Mucosa of gallbladder (tissue), 1 donor: ENCODE measurements around the gene RBM45. TPM values are rescaled to one million over a fixed set of nuclear protein-coding genes. Genes with fewer than 3 reads are reported as not detected.

Experiments used
- DNase-seq: peaks from one replicate; pipeline ENCODE4 v3.0.0-alpha.2; 2020; ENCODE audit warnings: low spot score
- total RNA-seq: library from RNA; stranded (reverse); gene quantifications from one replicate; pipeline ENCODE4 v1.2.1, GENCODE V29; 2021
- donor health status: DM: no; HTN: no; CAD: no.

RBM45 gene
- total RNA-seq, 1 donor from 2014 or later = 9.3 TPM

DNA sequence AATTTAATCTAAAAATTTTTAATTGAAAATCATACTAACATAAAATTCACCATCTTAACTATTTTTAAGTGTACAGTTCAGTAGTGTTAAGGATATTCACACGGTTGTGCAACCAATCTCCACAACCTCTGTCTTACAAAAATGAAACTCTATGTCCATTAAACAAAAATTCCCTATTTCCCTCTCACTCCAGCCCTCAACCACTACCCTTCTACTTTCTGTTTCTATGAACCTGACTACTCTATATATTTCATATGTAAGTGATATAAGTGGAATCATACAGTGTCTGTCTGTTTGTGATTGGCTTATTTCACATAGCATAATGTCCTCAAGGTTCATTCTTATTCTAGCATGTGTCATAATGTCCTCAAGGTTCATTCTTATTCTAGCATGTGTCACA lies 47.7 kb downstream of the RBM45 start:
- no peak for DNase-seq

DNA sequence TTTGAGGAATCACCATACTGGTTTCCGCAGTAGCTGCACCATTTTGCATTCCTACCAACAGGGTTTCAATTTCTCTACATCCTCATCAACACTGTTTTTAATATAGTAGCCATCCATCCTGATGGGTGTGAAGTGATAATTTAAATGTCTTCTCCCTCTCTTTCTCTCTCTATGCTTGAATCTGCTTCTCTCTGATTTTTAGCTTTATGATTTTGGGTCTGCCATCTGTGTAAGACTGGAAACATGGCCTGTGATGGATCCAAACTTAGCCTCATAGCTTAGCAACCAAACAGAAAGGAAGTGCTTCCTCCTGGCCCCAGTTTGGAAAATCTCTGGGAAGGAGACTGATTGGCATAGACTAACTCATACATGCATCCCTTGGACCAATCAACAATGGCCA lies 48.4 kb downstream of the RBM45 start:
- DNase-seq = no peak

DNA sequence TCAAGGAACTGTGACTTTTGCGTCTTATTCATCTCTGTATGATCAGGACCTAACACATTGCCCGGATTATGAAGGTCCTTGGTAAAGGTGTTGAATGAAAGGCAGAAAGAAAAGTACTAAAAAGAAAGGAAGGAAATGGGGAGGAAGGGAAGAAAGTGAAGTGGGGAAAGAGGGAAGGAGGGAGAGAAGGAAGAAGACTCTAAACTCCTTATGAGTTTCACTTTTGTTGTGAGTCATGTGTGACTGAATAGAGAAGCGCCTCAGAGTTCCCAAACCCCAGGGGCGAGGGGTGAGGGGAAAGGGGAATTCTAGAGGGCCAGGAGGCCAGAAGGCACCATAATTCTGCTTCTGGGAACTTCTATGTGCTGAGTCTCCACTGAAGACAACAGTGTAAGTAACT lies 51.2 kb downstream of the RBM45 start:
- no peak for DNase-seq

GRCh38 chr2:178163911-178164310 lies 51.7 kb downstream of the RBM45 start:
- DNase-seq = no peak

DNA sequence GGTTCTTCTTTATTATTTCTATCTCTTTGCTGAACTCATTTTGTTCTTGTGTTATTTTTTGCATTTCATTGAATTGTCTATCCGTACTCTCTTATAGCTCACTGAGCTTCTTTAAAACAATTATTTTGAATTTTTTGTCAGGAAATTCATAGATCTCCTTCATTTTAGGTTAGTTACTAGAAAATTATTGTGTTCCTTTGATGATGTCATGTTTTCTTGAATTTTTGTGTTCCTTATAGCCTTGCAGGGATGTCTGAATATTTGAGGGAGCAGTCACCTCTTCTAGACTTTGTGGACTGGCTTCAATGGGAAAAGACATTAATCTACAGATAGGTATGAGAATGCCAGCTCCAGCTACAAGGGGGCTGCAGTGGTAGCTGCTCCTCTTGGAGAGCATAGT lies 61.4 kb downstream of the RBM45 start:
- DNase-seq = no peak

DNA sequence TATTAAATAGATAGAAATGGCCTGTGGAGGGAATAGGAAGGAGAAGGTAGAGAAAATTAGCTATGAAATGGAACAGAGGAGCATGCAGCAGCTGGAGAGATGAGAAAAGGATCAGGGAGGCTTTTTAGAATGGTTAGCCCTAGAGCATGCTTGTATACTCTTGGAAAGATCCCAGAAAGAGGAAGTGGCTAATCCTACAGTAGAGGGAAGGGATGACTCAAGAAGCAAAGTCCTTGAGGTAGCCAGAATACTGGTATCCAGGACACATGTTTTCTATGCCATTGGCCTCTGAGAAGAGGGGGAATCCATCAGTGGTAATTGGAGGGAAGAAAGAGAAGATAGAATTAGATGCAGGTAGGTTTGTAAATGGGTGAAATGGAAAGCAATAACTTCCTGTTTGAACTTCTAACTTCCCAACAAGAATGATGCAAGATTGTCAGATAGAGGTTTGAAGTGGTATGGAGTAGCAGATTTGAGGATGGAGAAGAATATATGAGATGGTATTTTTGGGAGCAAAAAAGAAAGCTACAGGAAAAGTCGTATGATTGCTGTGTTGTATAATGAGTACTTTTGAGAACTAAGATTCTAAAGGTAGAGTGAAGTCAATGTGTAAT lies 64.9 kb downstream of the RBM45 start:
- DNase-seq = no peak

Other genes with a start within 250 kb of the RBM45 start
- 2.8 TPM for gene PDE11A, start 39.7 kb upstream of the RBM45 start, total RNA-seq
- gene OSBPL6, start 82.1 kb downstream of the RBM45 start, total RNA-seq = 6.3 TPM